M059J (cell line): Measurements from ENCODE around the gene SLC12A3. TPM values are rescaled to one million over a fixed set of nuclear protein-coding genes. Genes with fewer than 3 reads are reported as not detected.

Experiments used
- DNase-seq: peaks from one replicate; pipeline ENCODE4 v3.0.0-alpha.2; 2012; ENCODE audit warnings: low read depth
- total RNA-seq: library from RNA; depleted of rRNA; stranded (reverse); fragments of >200 nt; shearing (Covaris generic); gene quantifications from 2 replicates; pipeline ENCODE4 v1.2.3, GENCODE V29; 2014

The SLC12A3 gene
- total RNA-seq, 1 experiment from 2014 or later: not detected

DNA sequence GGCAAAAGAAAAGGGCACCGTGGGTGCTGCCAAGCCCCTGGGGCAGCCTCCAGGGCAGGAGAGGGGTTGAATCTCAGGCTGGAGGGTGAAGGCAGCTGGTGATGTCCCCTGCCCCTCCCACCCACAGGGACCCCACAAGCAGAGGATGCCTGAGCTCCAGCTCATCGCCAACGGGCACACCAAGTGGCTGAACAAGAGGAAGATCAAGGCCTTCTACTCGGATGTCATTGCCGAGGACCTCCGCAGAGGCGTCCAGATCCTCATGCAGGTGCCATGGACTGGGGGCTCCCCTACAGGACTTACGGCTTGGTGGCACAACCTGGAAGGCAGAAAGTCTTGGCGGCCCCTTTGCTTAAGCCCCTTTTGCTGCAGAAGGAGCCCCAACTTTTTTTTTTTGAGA is 21.8 kb downstream of the SLC12A3 start:
- DNase-seq: no peak

DNA sequence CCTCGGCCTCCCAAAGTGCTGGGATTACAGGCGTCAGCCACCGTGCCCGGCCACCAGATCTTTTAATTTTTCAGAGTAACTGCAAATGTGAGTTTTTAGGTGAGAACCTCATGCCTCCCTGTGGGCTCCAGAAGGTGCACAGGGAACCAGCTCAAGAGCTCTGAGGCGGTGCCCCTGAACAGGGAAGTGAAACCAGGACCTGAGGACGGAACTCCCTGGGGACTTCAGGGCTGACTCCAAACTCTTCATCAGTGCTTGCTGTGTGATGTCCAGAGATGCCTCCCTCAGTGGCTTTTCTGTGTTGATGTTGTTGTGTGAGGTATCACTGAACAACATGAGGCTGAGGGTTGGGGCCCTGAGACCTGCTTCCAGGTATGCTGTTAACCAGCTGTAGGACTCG is 23.8 kb downstream of the SLC12A3 start:
- DNase-seq: no peak

DNA sequence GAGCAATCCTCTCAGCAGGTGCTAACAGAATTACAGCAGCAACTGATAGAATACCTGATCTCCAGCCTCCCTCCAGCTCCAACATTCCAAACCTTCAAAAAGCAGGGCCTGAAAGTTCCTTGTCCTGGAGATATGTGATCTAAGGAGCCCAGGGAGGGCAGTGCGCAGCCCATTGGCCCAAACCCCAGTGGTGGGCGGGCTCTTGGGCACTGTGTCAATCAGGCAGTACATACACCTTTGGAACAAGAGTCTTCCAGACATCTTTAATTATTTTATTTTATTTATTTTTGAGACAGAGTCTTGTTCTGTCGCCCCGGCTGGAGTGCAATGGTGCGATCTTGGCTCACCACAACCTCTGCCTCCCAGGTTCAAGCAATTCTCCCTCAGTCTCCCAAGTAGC is 24.2 kb downstream of the SLC12A3 start:
- DNase-seq: peak; percentile 14

DNA sequence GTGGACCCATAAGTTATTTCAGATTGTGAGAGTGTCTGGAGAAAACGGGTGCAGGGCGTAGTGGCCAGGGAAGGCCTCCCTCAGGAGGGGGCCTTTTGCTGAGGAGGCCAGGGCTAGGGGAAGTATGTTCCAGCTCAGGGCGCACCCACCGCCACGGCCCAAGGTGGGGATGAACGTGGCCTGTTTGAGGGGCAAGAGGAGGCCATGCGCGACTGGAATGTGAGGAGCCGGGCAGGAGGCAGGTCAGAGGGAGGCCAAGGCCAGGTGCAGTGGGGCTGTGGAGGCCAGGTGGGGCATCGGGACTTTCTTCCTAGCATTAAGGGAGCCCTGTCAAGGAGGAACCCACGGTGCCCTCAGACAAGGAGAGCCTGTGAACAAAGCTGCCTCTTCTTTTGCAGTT is 26.7 kb downstream of the SLC12A3 start:
- DNase-seq: no peak

DNA sequence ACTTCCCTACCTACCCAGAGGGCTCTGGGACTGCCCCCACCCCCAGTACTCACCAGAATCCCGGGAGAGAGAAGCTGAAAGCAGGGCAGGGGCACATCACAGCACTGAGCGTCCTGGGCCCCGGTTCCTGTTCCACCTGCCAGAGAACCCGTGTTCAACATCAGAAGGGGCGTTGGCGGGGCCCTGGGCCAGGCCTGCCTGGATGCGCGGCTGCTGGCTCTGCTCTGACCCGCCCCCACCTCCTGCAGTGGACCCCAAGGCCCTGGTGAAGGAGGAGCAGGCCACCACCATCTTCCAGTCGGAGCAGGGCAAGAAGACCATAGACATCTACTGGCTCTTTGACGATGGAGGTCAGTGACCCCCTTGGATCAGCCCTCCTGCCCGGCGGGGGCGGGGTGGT is 27.7 kb downstream of the SLC12A3 start:
- no peak for DNase-seq

DNA sequence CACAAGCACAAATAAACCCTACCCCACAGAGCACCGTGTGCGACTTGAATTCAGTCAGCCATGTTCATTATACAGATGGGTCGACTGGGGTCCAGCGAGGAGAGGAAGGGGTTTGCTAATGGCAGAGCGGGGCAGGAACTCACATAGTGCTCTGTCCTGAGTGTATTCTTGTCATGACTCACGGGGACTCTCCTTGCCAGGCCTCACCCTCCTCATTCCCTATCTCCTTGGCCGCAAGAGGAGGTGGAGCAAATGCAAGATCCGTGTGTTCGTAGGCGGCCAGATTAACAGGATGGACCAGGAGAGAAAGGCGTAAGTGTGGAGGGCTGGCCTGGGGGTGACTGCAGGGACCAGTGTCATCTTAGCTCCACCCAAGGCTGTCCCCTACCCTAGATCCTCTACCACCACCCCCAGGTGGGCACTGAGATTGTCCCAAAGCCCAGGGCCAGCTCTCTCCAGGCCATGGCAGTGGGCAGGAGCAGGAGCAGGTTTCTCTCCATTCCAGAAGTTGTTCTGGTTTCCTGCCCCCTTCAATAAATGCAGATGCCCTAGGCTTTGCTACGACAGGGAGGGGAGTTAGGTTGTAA is 29.4 kb downstream of the SLC12A3 start:
- DNase-seq: no peak

DNA sequence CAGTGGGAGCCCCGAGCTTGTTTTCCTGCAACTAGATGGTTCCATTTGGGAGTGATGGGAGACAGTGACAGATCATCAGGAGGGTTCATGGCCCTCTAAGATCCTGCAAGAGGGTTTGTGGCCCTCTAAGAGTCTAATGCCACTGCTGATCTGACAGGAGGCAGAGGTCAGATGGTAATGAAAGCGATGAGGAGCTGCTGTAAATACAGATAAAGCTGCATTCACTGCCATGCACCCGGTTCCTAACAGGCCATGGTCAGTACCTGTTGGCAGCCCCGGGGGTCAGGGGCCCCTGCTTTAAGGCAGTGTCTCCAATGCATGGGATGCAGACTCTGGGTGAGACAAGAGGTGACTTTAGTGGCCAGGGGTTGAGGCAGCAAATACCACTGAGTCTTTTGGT is 30.8 kb downstream of the SLC12A3 start:
- DNase-seq: no peak

DNA sequence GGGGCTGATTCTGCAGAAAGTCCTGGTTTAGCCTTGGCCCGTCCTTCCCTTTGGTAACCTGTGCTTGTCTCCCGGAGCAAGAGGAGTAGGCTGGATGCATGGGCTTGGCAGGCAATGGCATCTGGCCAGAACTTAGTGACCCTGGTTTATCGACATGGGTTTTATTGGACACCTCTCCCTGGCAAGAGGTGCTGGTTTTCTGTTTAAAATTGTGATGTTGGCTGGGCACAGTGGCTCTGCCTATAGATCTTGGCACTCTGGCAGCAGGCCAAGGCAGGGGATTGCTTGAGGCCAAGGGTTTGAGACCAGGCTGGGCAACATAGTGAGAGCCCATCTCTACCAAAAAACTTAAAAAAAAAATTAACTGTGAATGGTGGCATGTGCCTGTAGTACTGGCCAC is 31.2 kb downstream of the SLC12A3 start:
- DNase-seq: no peak

DNA sequence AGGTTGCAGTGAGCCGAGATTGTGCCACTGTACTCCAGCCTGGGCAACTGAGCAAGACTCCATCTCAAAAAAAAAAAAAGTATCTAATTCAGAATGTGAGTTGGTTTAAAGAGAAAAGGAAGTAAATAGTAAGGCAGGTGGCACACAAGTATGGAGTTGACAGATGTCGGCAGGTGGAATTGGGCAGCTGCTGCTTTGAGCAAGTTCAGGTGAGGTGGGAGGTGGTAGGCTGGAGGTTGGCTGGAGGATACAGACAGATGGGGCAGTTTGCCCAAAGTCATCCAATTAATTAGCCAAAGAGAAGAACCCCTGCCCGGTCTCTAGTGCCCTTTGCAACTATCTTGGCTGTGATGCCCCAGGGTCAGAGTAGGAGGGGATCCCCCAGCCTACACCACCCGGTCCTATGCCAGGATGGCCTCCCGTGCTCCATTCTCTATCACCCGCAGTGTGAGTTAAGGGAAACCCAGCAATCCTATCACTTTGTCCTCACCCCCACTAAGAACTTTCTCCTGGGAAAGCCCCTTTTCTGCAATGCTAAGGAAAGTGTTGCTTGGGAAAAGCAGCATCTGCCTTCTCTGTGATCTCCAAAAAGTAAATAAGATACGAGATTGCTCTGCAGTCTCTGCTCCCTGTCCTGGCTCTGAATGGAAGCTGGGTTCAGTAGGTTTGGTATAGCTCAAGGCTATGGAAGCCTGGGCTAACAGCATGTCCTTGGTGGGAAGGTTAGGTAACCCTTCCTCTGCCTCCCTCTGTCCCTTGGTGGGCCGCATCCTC is 32.2 kb downstream of the SLC12A3 start:
- DNase-seq: no peak

DNA sequence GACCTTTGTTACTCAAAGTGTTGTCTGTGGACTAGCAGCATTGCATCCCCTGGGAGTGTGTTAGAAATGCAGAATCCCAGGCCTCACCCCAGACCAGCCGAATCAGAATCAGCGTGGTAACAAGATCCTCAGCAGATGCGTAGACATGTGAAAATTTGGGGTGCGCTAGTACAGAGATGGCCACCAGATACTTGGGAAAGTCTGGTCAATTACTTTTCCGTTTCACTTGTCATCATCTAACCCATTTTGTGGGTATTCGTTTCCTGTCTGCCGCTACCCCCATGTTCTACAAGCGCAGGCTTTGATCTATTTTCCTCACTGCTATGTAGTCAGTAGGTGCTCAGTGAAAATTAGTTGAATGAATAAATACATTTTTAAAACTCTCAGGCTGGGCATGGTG is 33.8 kb downstream of the SLC12A3 start:
- no peak for DNase-seq

DNA sequence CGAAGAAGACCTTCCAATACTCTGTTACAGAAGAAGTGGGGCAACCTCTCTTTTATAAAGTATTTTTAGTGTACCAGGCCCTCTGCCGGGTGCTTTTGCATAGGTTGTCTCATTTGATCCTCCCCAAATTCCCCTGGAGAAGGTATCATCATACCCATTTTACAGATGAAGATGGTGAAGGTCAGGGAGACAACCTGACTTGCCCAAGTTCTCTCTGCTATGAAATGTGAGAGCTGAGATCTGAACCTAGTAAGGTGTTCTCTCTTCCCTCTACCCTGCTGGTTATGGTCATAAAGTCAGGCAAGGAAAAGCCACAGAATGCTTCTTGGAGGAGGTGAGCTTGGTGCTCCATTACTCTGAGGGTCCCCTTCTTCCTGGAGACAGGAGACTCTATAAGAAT is 38.9 kb downstream of the SLC12A3 start:
- DNase-seq: no peak

DNA sequence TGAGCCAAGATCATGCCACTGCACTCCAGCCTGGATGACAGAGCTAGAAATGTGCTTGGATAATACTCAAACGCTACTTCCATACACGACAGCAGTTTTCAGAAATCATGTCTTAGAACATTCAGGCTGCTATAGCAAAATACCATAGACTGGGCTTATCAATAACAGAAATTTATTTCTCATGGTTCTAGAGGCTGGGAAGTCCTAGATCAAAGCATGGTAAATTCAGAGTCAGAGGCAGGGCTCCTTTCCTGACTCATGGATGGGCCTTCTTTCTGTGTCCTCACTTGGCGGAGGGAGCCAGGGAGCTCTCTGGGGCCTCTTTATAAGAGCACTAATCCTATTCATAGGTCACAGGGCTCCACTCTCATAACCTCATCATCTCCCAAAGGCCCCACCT is 42.4 kb downstream of the SLC12A3 start:
- no peak for DNase-seq

DNA sequence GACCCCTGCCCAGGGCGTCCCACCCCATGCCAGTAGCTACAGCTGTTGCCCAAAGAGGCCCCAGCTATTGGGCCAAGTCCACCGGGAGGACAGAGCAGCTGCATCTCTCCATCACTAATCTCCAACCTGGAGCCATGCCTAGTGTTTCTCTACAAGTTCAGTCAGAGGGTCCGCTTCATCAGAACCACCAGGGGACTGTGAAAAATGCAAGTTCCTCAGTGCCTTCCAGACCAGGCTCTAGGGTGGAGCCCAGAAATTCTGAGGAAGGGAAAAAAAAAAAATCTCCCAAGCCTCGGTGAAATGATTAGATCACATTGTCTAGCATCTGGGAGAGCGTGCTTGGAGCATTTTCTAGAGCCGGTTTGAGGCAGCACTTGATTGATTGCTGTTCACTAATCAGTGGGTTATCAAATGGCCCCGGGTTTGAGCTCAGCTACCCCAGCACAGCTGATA is 44.5 kb downstream of the SLC12A3 start:
- no peak for DNase-seq

DNA sequence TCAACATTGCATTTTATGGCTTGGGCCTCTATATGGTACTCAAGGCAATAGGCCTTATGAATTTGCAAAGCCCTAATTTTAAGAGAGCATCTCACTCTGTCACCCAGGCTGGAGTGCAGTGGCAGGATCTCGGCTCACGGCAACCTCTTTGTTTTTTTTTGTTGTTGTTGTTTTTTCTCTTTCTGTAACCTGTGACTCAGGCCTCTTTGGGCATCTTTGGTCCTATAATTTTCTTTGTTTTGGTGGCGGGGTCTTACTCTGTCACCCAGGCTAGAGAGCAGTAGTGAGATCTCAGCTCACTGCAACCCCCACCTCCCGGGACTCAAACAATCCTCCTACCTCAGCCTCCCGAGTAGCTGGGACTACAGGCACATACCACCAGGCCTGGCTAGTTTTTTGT is 45.1 kb downstream of the SLC12A3 start:
- DNase-seq: peak; percentile 47

DNA sequence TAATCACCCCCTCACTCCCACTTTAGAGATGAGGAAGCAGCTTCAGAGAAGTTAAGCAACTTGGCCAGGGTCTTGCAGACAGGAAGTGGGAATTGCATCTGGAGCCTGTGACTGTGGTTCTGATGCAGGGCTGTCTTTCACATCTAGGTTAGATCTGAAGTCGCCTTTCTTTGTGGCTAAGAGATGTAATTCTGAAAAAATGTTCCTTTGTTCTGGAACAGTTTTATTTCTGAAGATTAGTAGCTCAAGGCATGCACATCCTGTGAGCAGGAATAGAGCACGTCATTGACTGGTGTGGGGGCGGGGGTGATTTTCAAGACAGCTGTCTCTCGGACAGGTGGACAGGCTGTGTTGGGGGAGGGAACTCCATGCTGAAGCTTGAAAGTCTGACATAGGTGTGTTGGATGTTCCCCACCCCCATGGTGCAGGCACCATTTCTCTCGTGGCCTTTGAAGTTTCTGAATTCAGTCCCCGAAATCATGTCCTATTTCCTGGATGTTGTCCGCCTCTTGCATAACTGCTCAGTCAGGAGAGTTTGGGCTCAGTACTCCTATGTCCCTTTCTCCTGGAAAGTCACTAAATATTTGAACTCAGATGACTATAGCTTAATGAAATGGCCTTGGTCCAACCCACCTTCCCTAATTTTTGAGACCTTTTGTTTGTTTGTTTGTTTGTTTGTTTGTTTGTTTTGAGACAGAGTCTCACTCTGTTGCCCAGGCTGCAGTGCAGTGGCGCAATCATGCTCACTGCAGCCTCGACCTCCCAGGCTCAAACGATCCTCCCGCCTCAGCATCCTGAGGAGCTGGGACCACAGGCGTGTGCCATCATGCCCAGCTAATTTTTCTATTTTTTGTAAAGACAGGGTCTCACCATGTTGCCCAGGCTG is 45.9 kb downstream of the SLC12A3 start:
- DNase-seq: peak; percentile 81

DNA sequence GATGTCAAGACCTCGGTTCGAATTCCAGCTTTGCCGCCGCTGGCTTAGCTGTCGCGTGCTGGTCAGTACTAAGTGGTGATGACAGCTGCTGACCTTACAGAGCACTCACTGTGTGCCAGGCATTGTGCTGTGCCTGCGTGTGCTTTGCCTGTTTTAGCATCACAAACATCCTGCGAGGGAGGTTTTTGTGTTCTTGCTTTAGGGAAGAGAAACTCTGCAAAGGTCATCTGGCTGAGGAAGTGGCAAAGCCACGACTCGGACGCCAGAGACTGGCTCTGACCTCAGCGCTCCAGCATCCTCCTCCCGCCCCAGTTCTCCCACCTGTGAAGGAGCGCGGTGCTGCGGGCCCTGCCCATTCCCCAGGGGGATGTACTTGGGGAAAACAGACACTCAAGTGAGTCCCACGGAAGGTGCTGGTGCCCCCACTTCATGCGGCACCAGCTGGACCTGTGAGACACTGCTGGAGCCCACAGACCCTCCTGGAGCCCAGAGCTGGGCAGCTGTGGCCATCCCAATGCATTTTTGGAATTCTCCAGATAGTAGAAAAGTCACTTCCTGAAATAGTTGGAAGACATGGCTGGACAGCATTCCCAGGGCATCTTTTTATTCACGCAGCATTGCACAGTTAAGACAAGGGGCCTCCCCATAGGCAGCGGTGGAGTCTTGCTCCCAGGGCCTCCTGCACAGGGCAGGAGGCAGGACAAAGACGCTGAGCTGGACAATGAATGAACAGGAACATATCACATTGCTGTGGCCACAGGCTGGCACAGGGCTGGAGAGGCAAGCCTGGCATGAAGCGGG is 47.0 kb downstream of the SLC12A3 start:
- DNase-seq: peak; percentile 60

DNA sequence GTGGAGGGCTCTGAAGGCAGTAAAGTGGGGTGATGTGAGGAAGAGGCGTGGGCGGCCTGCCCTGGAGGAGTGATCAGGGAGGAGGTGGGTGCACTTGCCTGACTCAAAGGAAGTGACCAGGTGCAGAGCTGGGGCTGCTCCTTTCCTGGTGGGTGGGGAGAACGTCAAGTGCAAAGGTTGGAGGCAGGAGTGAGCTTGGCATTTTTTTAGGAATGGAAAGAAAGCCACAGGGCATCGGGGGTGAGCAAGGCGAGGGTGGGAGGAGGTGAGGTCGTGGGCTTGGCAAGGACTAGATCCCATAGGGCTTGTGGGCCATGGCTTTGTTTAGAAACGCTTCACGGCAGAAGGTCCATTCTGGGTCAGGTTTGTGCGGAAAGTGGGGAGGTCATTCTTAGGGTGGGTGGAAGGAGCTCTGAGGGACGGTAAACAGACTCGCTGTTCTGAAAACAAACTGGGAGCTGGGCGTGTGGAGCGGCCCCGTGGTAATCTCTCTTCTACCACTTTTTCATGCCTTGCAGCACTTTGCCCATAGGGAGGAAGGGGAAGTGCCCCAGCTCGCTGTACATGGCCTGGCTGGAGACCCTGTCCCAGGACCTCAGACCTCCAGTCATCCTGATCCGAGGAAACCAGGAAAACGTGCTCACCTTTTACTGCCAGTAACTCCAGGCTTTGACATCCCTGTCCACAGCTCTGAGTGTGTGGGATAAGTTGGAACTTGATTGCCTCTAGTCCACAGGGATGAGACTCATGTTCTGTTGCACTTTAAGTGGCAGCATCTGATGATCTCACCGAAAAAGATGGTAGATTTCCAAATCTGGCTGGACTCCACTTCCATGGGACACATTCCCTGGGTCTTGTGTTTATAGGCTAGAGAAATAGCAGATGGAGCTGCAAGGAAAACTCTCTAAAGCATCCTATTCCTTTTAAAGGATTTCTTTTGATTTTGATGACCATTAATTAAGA is 48.0 kb downstream of the SLC12A3 start:
- DNase-seq: peak; percentile 57

DNA sequence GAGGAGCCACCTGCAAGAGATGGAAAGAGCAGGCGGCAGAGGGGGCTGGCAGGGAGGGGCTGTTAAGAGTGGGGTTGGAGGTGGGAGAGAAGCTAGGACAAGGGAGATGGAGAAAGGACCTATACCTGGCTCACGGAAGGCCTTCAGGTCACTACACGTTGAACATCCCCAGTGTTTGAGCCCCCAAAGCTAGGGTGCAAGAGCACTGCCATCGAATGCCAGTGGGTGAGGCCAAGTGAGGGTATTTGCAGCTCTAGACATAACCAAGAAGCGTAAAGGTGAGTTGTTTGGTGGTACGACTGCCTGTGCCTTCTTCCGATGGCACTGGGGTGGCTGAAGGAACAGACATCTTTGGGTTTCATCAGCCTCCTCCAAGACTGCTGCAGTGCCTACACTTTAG is 49.9 kb downstream of the SLC12A3 start:
- no peak for DNase-seq

DNA sequence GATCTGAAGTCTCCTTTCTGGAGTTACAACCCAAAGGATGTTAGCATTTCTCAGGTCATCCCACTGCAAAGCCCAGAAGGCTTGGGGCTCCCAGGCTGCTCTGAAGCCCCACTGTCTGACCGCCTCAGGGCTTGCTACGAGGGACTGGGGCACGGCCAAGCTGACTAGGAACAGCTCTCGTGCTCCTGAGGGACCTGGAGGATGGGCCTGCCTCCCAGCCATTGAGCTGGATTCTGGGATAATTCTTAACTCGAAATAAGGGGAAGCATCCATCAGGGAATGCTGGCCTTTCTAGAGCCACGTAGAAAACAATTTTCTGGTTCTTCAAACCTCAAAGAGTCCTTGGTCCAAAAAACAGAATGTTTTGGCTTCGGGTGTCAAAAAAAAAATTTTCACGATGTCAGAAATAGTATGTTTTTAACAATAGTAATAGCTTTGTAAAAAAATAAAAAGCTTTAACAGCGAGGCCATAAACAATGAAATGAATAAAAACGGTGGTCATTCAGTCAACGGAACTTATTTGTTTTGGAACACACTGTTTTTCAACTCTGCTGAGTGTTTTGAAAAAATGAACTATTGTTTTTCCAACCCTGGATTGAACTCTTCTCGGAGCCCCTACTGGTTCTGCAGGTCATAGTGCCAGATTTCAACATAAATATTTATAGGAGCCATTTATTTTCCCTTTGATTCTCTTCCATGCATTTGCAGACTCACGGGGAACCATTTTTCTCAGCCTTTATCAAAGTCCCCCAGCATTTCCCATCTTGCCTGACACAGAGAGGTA is 50.5 kb downstream of the SLC12A3 start:
- DNase-seq: no peak
